HG03060 (cell line): ENCODE data around the gene CNTLN.
"Not testable (repeated sequence)": the region's sequence is repeated elsewhere in the genome, so short reads cannot be mapped to it uniquely, and the experiment has no call there.

ENCODE experiments used
- ATAC-seq: cut with Tn5 transposase; IDR thresholded peaks from one replicate; pipeline ENCODE4 v1.9.1; 2021; ENCODE audit warnings: low read depth, moderate number of reproducible peaks; ENCODE audit not compliant: unreplicated experiment

Gene CNTLN

GRCh38 chr9:17488662-17489061, 353.8 kb downstream of the CNTLN start:
- ATAC-seq, result no peak

GRCh38 chr9:17490110-17490509, 355.3 kb downstream of the CNTLN start:
- no peak for ATAC-seq

DNA sequence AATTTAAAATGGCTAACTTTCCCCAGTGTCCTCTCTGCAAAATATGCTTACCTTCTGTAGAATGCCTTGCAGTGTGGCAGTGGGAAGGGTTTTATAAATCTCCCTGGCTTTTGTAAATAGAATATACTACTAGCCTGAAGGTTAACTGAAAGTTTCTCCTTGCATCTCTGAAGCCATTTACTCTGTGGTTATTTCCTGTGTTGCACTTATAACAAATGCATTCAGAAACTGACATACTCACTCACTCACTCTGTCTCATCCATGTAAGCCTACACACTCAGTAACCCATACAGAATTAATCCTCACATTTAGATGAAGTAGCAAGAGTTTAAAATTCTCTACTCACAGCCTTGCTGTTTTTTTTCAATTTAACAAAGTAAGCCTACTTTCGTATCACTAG, 356.9 kb downstream of the CNTLN start:
- ATAC-seq, result no peak

DNA sequence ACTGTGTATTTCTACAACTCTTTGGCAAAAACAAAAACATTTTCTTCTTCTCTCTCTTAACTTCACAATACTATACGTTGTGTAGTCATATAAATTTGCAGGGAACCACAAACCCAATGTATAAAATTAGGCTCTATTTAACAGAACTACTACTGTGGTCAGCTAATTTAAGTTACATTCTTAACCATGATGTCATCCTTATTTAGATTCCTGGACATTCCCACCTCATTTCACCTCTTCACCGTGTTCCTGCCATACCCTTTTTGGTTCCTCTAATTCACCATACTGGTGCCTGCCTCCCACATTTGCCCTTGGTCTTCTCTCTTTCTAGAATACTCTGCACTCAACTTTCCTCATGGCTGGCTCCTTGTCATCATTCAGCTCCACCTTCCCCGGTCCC, 368.4 kb downstream of the CNTLN start:
- ATAC-seq, result no peak

- ATAC-seq, result no peak
Observed at GRCh38 chr9:17509151-17509550, 374.3 kb downstream of the CNTLN start.

- ATAC-seq, result no peak
Observed at GRCh38 chr9:17509701-17510100, 374.9 kb downstream of the CNTLN start.

DNA sequence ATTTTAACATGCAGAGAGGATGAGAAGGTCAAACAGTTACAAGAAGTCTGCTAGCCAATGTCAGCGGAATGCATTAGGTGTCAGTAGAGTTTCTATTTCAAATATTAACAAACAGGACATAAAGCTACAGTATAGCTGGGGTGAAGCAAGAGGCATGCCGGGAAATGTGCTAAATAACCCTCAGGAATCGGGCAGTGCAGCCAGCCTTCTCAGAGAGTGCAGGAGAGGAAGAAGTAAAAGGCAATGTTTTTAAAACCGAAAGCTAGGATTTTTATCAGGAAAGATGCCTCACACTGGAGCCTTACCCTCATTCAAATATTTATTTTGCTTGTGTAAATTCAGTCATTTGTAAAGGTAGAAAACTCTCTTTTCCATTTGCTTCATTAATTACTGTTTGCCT, 384.9 kb downstream of the CNTLN start:
- no peak for ATAC-seq

- ATAC-seq, result no peak
Observed at GRCh38 chr9:17520268-17521064, 385.6 kb downstream of the CNTLN start.

- no peak for ATAC-seq
Observed at GRCh38 chr9:17521100-17521855, 386.4 kb downstream of the CNTLN start.

- ATAC-seq, result not testable (repeated sequence)
Observed at GRCh38 chr9:17526726-17527125, 391.9 kb downstream of the CNTLN start.

GRCh38 chr9:17528859-17529258, 394.0 kb downstream of the CNTLN start:
- no peak for ATAC-seq

- peak; percentile 88 for ATAC-seq
Observed at GRCh38 chr9:17531642-17532254, 396.9 kb downstream of the CNTLN start.

DNA sequence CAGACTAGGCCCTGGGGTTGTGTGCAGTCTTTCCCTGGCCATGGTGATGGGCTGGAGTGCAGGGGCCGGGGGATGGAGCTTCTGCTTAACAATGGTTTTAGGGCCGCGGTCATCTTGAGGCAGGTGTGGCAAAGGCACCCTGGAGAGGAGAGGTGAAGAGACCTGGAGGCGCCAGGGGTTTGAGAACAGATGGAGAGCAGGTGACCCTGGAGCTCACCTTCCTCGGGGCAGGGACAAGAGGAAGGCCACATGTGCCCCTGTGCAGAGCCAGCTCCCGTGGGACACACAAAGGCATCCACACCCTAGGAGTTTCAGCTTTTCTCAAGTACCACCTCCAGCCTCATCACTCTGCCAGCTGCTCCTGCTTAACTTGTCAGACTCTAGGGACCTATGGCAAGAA, 397.6 kb downstream of the CNTLN start:
- no peak for ATAC-seq

- no peak for ATAC-seq
Observed at GRCh38 chr9:17535176-17535575, 400.3 kb downstream of the CNTLN start.

- ATAC-seq, result no peak
Observed at GRCh38 chr9:17536027-17536426, 401.2 kb downstream of the CNTLN start.

DNA sequence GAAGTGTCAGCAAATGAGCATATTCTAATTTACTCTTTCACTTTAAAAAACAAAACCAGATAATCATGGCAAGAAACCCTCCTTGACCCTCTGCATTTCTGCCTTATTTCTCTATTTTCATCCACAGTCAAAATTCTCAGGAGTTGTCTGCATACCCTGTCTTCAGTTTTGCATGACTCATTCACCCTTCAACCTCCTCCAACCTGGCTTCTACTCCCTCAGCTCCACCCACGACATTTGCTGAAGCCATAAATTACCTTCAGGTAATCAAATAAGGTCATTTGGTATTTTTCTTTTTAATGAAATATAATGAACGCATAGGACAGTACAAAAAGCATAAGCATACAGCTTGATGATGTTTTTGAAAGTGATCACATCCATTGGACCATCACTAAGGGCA, 416.2 kb downstream of the CNTLN start:
- no peak for ATAC-seq
